B cell (primary cell): Measurements from ENCODE around the gene SMIM10L2A.

Experiments used
- CTCF ChIP-seq: fragments of 200-600 bp; IDR thresholded peaks from one replicate; pipeline ENCODE4 v1.8.0; 2022; ENCODE audit warnings: antibody characterized with exemption, mild to moderate bottlenecking
- EZH2 ChIP-seq: IDR thresholded peaks from 2 replicates; pipeline ENCODE4 v1.6.1; 2012; ENCODE audit warnings: borderline replicate concordance, low read depth, mild to moderate bottlenecking, moderate library complexity, low read length; ENCODE audit not compliant: insufficient read depth, poor library complexity, severe bottlenecking

- TF ChIP-seq CTCF (no peak), EZH2 (no peak)
These were observed 54.6 kb downstream of the SMIM10L2A start for GRCh38 chrX:135476378-135476777.
